Progenitor cell of endocrine pancreas (in vitro differentiated cells): ENCODE measurements around the gene RBM44. TPM values are rescaled to one million over a fixed set of nuclear protein-coding genes. Genes with fewer than 3 reads are reported as not detected.
"Not testable (repeated sequence)": the region's sequence is repeated elsewhere in the genome, so short reads cannot be mapped to it uniquely, and the experiment has no call there.

Source experiments
- DNase-seq: peaks from one replicate; pipeline ENCODE4 v3.0.0; 2021; ENCODE audit warnings: low spot score; ENCODE audit not compliant: unreplicated experiment
- H3K27ac Mint-ChIP-seq: 2 replicates; pipeline ENCODE4 v1.8.0; 2021; ENCODE audit warnings: mild to moderate bottlenecking, moderate library complexity, mixed read lengths
- H3K27me3 Mint-ChIP-seq: 2 replicates; pipeline ENCODE4 v1.8.0; 2021; ENCODE audit warnings: mixed read lengths
- H3K36me3 Mint-ChIP-seq: 2 replicates; pipeline ENCODE4 v1.8.0; 2022; ENCODE audit warnings: mixed read lengths; ENCODE audit not compliant: insufficient read depth
- H3K4me1 Mint-ChIP-seq: 2 replicates; pipeline ENCODE4 v1.8.0; 2021; ENCODE audit warnings: low read depth, mixed read lengths
- H3K4me3 Mint-ChIP-seq: 2 replicates; pipeline ENCODE4 v1.8.0; 2021; ENCODE audit warnings: low read depth, mild to moderate bottlenecking, moderate library complexity, mixed read lengths
- H3K9me3 Mint-ChIP-seq: 2 replicates; pipeline ENCODE4 v1.8.0; 2021; ENCODE audit warnings: low read depth, mixed read lengths
- CTCF ChIP-seq: fragments of 200-600 bp; sonication (generic); IDR thresholded peaks from one replicate; pipeline ENCODE4 v1.5.0; 2021; ENCODE audit warnings: antibody characterized with exemption, mild to moderate bottlenecking; ENCODE audit not compliant: unreplicated experiment
- total RNA-seq: library from RNA; stranded (reverse); gene quantifications from 2 replicates; pipeline ENCODE4 v1.2.1, GENCODE V29; 2021

Gene RBM44
- total RNA-seq, 1 donor from 2014 or later, result 0.81 TPM

- peaks cover 45% of the 10 kb centered on the region for H3K36me3 Mint-ChIP-seq
- peak overlapping the region; percentile 35 for H3K27ac Mint-ChIP-seq
- TF ChIP-seq CTCF, result peak; percentile 73
- peaks cover 2% of the 10 kb centered on the region for H3K9me3 Mint-ChIP-seq
- H3K27me3 Mint-ChIP-seq, result no peaks in the 10 kb centered on the region
- DNase-seq, result peak; percentile 48
- H3K4me3 Mint-ChIP-seq, result no peak overlapping the region
- peaks cover 8% of the 10 kb centered on the region for H3K4me1 Mint-ChIP-seq
These were observed 23.6 kb upstream of the RBM44 start for GRCh38 chr2:237774811-237775553.

- Mint-ChIP-seq H3K4me3 (no peak overlapping the region), H3K27ac (no peak overlapping the region), H3K36me3 (peaks cover 54% of the 10 kb centered on the region), H3K27me3 (no peaks in the 10 kb centered on the region), H3K4me1 (peaks cover 6% of the 10 kb centered on the region), H3K9me3 (peaks cover 2% of the 10 kb centered on the region)
- no peak for TF ChIP-seq CTCF
- DNase-seq, result no peak
These were observed 19.1 kb upstream of the RBM44 start for GRCh38 chr2:237779521-237779920.

GRCh38 chr2:237782181-237782580 lies 16.4 kb upstream of the RBM44 start:
- H3K27ac Mint-ChIP-seq, result no peak overlapping the region
- no peaks in the 10 kb centered on the region for H3K27me3 Mint-ChIP-seq
- H3K36me3 Mint-ChIP-seq, result peaks cover 59% of the 10 kb centered on the region
- DNase-seq, result no peak
- TF ChIP-seq CTCF, result no peak
- no peaks in the 10 kb centered on the region for H3K4me1 Mint-ChIP-seq
- no peak overlapping the region for H3K4me3 Mint-ChIP-seq
- H3K9me3 Mint-ChIP-seq, result peaks cover 14% of the 10 kb centered on the region

- H3K4me1 Mint-ChIP-seq, result not testable (repeated sequence)
These were observed 14.9 kb upstream of the RBM44 start for GRCh38 chr2:237783678-237784077.

GRCh38 chr2:237786936-237787335 lies 11.6 kb upstream of the RBM44 start:
- H3K27me3 Mint-ChIP-seq, result no peaks in the 10 kb centered on the region

More at GRCh38 chr2:237783678-237784077, 14.9 kb upstream of the RBM44 start:
- H3K9me3 Mint-ChIP-seq, result peaks cover 17% of the 10 kb centered on the region
- H3K4me3 Mint-ChIP-seq, DNase-seq, H3K27me3 Mint-ChIP-seq, H3K27ac Mint-ChIP-seq: not testable (repeated sequence)
- H3K36me3 Mint-ChIP-seq, result peaks cover 56% of the 10 kb centered on the region

More at GRCh38 chr2:237786936-237787335, 11.6 kb upstream of the RBM44 start:
- Mint-ChIP-seq H3K36me3 (peaks cover 38% of the 10 kb centered on the region), H3K9me3 (peaks cover 17% of the 10 kb centered on the region), H3K4me3 (no peak overlapping the region), H3K27ac (peak overlapping the region; percentile 39), H3K4me1 (peaks cover 2% of the 10 kb centered on the region)
- no peak for TF ChIP-seq CTCF
- no peak for DNase-seq
